ENCODE results near the gene CMTM7. TPM values are rescaled to one million over a fixed set of nuclear protein-coding genes. Genes with fewer than 3 reads are reported as not detected.

The CMTM7 gene
- total RNA-seq, 1 donor from 2014 or later, result 11.0 TPM

DNA sequence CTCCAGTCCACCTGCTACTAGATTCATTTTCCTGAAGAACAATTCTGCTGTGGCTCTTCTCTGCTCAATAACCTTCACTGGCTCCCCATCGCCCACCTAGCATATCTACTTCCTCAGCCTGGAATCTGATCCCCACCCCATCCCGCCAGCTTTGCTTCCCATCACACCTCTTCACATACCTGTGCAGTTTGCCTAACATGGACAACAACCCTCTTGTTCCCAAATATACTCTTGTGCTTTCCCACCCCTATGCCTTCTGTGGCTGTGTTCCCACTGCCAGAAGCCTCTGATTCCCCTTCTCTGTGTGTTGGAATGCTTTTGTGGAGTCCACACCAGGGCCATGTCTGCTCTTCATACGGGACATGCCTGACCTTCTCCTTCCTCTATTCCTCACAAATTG lies 29.5 kb downstream of the CMTM7 start:
- Histone ChIP-seq H3K36me3 (no peaks in the 10 kb centered on the region), H3K4me3 (no peak overlapping the region), H3K9me3 (no peaks in the 10 kb centered on the region), H3K27ac (peak overlapping the region; percentile 38), H3K27me3 (no peaks in the 10 kb centered on the region), H3K4me1 (peaks cover 33% of the 10 kb centered on the region)
- TF ChIP-seq POLR2A (IDR thresholded peaks at IDR 0.05) (no peak), POLR2AphosphoS5 (IDR thresholded peaks at IDR 0.05; ENCODE audit: insufficient read depth in 1 of 2, low read depth in 1 of 2) (no peak)
- TF ChIP-seq, protein P1, sequence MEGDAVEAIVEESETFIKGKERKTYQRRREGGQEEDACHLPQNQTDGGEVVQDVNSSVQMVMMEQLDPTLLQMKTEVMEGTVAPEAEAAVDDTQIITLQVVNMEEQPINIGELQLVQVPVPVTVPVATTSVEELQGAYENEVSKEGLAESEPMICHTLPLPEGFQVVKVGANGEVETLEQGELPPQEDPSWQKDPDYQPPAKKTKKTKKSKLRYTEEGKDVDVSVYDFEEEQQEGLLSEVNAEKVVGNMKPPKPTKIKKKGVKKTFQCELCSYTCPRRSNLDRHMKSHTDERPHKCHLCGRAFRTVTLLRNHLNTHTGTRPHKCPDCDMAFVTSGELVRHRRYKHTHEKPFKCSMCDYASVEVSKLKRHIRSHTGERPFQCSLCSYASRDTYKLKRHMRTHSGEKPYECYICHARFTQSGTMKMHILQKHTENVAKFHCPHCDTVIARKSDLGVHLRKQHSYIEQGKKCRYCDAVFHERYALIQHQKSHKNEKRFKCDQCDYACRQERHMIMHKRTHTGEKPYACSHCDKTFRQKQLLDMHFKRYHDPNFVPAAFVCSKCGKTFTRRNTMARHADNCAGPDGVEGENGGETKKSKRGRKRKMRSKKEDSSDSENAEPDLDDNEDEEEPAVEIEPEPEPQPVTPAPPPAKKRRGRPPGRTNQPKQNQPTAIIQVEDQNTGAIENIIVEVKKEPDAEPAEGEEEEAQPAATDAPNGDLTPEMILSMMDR (IDR thresholded peaks at IDR 0.05), result no peak
- intact Hi-C loops (cut with DNase I), result no loop called here
- peak in 1 of 2 donors; percentile 22 for DNase-seq (ENCODE audit: extremely low spot score in 2 of 2)

DNA sequence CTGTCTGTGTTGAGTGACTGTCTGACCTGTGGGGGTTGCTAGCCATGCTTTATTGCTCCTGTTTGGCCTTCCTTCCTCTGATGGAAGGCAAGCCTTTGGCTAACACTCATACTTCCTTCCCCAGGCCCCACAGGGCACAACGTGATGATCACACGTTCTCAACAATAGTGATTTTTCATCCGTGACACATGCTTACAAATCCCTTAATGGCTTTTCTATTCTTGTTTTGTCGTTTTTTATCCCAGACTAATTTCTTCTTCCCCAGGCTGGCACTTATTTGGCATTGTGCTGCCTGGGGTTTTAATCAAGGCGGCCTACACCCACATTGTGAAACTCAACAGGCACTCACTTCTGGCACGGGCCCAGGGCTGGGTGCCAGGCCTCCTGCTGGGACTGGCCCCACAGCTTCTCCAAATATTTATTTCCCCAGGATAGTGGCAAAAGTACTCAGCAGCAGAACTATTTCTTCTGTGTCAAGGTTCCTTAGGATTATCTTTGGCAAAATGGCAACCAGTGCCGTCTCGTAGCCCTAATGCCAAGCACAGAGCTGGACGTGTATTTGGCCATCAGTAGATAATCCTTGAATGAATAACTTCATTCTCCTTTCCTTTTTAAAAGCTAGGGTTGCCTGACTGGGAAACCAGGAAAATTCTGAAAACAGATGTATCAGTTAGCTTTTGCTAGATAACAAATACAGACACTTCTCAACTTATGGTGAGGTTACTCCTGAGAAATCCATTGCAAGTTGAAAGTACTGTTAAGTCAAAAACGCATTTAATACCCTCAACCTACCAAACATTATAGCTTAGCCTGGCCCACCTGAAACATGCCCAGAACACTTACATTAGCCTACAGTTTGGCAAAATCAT lies 30.6 kb downstream of the CMTM7 start:
- H3K36me3 ChIP-seq, result no peaks in the 10 kb centered on the region
- intact Hi-C loops (cut with DNase I), result no loop called here
- H3K27ac ChIP-seq, result peak overlapping the region; percentile 38
- H3K4me1 ChIP-seq, result peaks cover 33% of the 10 kb centered on the region
- no peak overlapping the region for H3K4me3 ChIP-seq
- H3K27me3 ChIP-seq, result no peaks in the 10 kb centered on the region
- TF ChIP-seq POLR2A (IDR thresholded peaks at IDR 0.05) (no peak), POLR2AphosphoS5 (IDR thresholded peaks at IDR 0.05; ENCODE audit: insufficient read depth in 1 of 2, low read depth in 1 of 2) (peak; percentile 73 to 94)
- peak in 1 of 2 donors; percentile 95 for DNase-seq (ENCODE audit: extremely low spot score in 2 of 2)
- no peaks in the 10 kb centered on the region for H3K9me3 ChIP-seq

DNA sequence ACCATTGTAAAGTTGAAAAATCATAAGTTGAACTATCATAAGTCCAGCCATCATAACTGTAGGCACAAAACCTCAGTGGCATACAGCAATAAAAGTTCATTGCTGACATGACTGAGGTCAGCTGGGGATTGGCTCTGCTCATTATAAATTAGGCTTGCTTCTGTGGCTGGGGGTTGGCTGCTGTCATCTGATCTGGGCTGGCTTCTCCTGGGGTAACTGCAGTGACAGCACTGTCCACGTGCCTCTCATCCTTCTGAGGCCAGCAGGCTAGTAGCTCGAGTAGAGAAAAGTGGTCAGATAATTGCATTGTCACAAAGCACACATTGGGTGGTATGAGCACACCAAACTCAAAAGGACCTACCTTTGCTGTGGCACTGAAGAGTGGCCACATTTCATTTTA lies 31.3 kb downstream of the CMTM7 start:
- H3K27me3 ChIP-seq, result no peaks in the 10 kb centered on the region
- H3K4me3 ChIP-seq, result no peak overlapping the region
- H3K36me3 ChIP-seq, result no peaks in the 10 kb centered on the region
- peak in 1 of 2 donors; percentile 88 for DNase-seq (ENCODE audit: extremely low spot score in 2 of 2)
- no peaks in the 10 kb centered on the region for H3K9me3 ChIP-seq
- TF ChIP-seq, protein P1 (IDR thresholded peaks at IDR 0.05), result no peak
- TF ChIP-seq POLR2A (IDR thresholded peaks at IDR 0.05), result no peak
- H3K27ac ChIP-seq, result no peak overlapping the region
- intact Hi-C loops (cut with DNase I), result no loop called here
- peaks cover 33% of the 10 kb centered on the region for H3K4me1 ChIP-seq

DNA sequence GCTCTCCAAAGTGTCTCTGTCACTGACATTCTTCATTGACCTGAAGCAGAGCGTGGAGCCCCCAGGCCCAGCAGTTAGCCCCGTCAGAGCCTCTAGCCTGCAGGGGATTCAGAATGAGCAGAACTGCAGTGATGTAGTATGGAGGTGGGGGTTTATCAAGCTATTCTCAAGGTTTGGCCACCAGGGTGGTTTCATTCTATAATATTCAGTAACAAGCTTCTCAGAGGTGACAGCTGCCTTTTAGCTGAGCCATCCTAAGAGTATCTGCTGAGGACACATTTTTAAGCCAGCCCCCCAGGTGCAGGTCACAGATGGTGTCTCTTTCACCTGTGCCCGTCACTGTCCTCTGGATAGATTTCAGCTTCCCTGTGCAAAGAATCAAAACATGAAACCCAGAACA lies 31.9 kb downstream of the CMTM7 start:
- DNase-seq (ENCODE audit: extremely low spot score in 2 of 2), result peak in 1 of 2 donors; percentile 28
- Histone ChIP-seq H3K4me1 (peaks cover 33% of the 10 kb centered on the region), H3K27me3 (no peaks in the 10 kb centered on the region), H3K36me3 (no peaks in the 10 kb centered on the region), H3K9me3 (no peaks in the 10 kb centered on the region), H3K27ac (no peak overlapping the region), H3K4me3 (no peak overlapping the region)
- TF ChIP-seq, protein P1 (IDR thresholded peaks at IDR 0.05), result no peak
- TF ChIP-seq POLR2AphosphoS5 (IDR thresholded peaks at IDR 0.05; ENCODE audit: insufficient read depth in 1 of 2, low read depth in 1 of 2) (no peak), POLR2A (IDR thresholded peaks at IDR 0.05) (no peak)
- intact Hi-C loops (cut with DNase I), result no loop called here

DNA sequence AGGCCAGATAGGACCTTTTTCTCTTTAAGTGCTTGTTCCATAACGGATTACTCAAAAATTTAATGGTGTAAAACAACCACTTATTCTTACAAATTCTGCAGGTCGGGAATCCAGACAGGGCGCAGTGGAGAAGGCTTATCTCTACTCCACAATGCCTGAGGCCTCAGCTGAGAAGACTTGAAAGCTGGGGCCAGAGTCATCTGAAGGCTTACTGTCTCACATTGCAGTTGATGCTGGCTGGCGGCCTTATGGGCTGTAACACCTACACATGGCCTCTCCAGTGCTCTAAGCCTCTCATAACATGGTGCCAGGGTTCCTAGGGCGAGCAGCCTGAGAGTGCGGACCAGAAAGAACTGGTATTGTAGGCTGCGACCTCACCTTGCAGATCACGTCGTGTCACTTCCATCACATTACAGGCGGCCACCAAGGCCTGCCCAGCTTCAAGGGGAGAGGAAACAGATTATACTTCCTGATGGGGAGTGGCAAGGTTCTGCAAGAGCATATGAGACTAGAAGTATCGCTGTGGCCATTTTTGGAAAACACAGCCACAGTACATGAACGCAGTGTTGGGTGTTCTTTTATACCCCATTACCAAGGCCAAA lies 32.4 kb downstream of the CMTM7 start:
- no peaks in the 10 kb centered on the region for H3K27me3 ChIP-seq
- no peak overlapping the region for H3K4me3 ChIP-seq
- peak in 1 of 2 donors; percentile 34 for DNase-seq (ENCODE audit: extremely low spot score in 2 of 2)
- H3K27ac ChIP-seq, result no peak overlapping the region
- TF ChIP-seq POLR2AphosphoS5 (IDR thresholded peaks at IDR 0.05; ENCODE audit: insufficient read depth in 1 of 2, low read depth in 1 of 2) (no peak), POLR2A (IDR thresholded peaks at IDR 0.05) (no peak)
- TF ChIP-seq, protein P1 (IDR thresholded peaks at IDR 0.05), result no peak
- peaks cover 33% of the 10 kb centered on the region for H3K4me1 ChIP-seq
- intact Hi-C loops (cut with DNase I), result no loop called here
- no peaks in the 10 kb centered on the region for H3K36me3 ChIP-seq
- no peaks in the 10 kb centered on the region for H3K9me3 ChIP-seq
